ELR (cell line): ENCODE measurements around the gene TECTA.

Experiments used
- DNase-seq: peaks from one replicate; pipeline ENCODE4 v3.0.0-alpha.2; 2015; ENCODE audit warnings: low read depth

Gene TECTA, protein sequence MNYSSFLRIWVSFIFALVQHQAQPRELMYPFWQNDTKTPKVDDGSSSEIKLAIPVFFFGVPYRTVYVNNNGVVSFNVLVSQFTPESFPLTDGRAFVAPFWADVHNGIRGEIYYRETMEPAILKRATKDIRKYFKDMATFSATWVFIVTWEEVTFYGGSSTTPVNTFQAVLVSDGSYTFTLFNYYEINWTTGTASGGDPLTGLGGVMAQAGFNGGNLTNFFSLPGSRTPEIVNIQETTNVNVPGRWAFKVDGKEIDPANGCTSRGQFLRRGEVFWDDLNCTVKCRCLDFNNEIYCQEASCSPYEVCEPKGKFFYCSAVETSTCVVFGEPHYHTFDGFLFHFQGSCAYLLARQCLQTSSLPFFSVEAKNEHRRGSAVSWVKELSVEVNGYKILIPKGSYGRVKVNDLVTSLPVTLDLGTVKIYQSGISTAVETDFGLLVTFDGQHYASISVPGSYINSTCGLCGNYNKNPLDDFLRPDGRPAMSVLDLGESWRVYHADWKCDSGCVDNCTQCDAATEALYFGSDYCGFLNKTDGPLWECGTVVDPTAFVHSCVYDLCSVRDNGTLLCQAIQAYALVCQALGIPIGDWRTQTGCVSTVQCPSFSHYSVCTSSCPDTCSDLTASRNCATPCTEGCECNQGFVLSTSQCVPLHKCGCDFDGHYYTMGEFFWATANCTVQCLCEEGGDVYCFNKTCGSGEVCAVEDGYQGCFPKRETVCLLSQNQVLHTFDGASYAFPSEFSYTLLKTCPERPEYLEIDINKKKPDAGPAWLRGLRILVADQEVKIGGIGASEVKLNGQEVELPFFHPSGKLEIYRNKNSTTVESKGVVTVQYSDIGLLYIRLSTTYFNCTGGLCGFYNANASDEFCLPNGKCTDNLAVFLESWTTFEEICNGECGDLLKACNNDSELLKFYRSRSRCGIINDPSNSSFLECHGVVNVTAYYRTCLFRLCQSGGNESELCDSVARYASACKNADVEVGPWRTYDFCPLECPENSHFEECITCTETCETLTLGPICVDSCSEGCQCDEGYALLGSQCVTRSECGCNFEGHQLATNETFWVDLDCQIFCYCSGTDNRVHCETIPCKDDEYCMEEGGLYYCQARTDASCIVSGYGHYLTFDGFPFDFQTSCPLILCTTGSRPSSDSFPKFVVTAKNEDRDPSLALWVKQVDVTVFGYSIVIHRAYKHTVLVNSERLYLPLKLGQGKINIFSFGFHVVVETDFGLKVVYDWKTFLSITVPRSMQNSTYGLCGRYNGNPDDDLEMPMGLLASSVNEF (N-terminal part only)

DNA sequence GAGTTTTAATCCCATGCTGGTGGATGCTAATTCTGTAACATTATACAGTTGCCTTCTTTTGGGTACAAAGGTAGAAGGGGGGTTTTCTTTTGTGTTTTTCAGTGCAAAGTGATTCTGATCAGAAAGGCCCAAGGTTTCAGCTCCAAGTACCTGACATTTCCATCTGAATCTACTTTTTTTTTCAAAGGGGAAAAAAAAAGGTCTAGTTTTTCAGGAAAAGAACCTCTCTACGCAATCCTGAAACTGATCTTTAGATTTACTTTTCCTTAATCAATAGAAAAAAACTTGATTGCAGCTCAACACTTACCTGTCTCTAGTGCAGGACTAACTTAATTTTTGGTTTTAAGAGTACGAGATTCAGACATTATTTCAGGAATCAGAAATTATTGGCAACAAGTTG is at the start of gene TECTA:
Gene TECTA (plus strand): TSS at position 301 of the 400 bp plus-strand sequence. CDS start 1,423 bp downstream, outside the sequence.
- DNase-seq: no peak

DNA sequence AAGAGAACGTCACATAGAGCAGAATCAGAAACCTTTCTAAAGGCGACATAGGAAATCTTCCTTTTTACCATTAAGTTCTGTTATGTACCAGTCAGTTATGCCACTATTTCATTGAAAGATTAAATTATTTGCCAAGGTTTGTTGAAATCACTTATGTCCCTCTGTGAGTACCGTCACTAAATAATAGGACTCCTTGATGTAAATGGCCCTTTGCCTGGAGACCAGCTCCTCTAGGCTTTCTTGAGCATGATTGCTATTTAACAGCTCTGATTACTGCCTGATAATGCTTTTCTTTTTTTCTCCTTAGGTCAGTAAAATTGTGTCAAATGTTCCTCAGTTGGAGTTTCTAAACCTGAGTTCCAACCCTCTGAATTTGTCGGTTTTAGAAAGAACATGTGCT is 47.8 kb upstream of the TECTA start:
- DNase-seq: no peak

DNA sequence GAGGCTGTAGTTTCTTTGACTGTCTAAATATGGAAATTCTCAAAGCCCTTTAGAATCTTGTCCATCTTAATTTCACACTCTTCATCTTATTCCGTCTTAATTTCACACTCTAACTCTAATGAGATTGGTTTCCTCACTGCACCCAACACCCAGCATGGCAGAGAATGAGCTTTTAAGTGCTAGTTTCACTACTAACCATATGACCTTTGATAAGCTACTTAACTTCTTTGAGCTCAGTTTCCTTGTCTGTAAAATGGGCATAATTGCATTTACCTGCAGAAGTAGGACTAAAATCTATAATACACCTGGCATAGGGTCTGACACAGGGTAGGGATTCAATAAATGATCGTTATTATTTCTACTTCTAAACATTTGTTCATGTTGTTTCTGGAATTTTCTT is 46.8 kb upstream of the TECTA start:
- no peak for DNase-seq

DNA sequence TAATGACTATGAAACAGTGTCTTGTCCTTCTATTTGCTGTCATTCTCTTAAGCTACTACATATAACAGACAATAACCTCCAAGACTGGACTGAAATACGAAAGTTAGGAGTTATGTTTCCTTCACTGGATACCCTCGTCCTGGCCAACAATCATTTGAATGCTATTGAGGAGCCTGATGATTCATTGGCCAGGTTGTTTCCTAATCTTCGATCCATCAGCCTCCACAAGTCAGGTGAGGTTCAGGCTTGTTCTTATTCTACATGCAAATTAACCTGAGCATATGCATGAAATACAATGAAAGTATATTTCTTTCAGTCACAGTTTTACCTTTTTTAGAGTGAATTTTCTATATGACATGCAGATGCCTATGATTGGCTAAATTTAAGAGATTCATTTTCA is 46.0 kb upstream of the TECTA start:
- no peak for DNase-seq

DNA sequence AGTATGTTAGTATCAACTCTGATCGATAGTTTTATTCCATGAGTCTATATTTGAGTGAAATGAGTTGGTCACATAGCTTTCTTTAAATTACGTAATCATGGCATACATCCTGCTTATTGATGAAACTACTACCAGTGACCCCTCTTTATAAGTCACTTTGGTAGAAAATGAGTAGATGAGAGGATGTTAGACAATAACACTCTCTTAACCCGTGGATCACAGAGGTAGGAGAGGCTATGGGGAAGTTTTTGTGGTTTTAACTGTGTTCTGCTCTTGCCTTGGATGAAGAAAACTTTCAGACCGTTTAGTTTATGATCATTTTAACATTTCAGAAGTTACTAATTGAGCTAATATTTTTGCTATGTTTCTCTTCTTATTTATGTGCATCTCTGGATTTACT is 43.1 kb upstream of the TECTA start:
- DNase-seq: no peak

DNA sequence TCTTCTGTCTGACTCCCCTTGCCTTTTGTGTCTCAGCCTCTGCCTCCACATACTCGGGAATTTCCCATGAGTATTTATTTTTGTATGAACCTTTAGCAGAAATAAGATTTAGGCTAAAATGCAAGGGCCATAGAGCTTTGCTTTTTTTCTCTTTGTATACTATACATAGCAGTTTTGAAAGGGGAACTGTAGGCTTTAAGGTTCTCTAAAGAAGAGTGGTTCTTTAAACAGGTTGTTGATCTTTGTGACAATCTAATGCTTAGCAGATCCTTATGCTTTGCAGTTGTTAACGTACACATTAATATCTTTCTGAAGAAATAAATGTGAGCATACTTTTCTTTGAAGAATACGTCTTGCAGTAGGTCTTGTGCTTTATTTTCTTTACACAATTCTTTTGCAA is 42.1 kb upstream of the TECTA start:
- DNase-seq: no peak

DNA sequence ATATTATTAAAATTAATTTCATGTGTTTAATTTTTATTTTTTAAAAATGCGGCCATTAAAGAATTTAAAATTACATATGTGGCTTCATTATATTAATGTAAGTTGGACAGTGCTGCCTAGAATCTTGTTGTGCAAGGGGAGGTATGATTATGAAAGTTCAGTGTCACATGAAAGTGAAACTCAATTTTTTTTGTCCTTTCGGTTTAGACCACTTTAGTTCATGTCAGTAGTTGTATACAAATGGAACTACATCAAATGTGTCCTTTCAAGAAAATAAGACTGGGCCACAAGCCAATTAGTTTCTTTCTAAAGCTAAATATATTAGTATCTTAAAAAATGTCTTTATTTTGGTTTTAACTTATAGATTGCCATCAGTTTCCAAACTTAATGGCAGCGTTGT is 41.4 kb upstream of the TECTA start:
- no peak for DNase-seq

DNA sequence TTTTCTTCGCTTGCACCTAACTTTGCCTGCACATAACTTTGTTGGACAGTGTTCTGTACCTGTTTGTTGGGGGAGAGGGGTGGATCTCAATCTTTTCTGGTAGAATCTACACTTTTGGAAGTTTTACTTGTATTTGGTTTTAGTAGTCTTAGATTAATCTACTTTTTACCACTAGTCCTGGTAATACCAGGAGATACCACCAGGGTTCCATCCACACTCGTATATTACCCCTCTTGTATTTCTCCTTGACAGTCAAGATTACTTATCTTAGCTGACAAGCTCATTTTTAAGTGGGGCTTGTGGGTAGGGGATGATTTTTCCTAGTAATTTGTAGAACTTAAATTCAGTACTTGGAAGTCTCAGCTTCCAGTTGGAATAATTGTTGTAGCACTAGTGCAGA is 37.3 kb upstream of the TECTA start:
- DNase-seq: peak; percentile 27

DNA sequence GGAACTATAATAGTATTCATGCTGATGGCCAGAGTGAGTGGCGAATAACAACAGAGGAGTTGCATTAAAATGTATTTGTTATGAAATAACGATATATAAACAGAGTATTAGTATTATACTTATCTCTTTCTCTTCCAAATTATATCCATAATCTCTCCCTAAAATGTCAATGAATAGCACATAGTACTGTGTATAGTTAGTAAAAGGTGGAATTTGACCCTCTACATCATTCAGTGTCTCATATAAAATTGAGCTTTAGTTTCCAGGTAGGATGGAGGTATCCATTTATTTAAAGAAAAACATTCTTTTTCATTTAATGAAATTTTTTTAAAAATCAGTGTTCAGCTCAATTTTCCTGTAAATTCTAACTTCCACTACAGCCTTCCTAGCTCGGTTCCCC is 34.4 kb upstream of the TECTA start:
- no peak for DNase-seq

DNA sequence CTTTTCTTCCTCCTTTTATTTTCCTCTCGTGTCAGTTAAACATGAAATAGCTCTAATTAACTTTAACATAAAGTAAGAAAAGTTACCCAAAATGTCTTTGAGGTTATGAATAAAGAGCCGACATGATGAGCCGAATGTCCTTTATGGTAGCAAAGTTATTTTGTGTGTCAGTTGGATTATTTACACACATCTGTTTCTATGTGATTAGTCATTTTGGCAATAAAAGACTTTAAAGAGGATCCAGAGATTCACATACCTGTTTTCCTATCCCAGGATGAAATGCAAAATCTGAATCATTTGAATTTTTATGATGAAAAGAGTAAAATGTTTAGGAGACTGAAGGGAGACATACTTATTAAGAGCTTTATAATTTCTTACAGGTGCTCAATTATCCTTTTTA is 34.0 kb upstream of the TECTA start:
- DNase-seq: no peak

DNA sequence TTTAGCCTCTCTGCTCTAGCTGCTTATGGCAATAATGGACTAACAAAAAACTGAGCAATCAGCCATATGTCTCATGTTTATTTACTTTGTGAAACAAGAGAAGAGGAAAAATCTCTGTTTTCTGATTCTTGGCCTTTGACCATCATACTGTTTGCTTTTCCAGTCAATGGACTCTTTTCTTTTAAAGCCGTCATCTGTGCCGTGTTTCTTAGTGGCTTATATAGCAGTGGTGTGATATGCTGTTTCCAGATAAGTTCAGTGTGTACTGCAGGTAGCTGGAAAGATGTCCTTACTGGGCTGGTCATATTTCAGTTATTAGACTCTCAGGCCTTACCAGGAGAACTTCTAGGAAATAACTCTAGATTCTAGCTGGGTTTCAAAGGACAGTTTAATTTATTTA is 33.6 kb upstream of the TECTA start:
- no peak for DNase-seq

DNA sequence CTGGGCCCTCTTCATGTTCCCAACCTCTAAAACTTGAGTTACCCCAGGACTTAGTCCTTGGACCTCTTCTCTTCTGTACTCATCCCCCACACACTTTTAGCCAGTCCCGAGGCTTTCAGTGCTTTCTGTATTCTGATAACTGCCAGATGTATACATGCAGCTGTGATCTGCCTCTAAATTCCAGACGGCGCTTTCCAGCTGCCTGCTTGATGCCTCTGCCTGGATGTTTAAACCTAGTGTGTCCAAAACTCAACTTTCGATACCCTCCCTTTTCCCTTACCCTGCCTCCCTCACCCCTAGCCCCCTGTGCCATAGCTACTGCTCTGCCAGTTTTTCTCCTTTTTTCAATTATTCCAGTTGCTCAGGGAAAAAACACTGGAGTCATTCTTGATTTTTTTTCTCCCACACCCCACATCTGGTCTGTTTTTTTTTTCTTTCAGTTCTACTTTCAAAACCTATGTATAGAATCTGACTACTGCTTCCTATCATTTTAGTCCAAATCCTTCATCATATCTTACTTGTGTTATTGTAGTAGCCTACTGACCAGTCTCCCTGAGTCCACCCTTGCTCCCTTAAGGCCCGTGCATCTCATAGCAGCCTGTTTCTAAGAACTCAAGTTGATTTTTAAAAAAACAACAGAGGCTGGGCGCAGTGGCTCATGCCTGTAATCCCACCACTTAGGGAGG is 32.9 kb upstream of the TECTA start:
- DNase-seq: no peak

DNA sequence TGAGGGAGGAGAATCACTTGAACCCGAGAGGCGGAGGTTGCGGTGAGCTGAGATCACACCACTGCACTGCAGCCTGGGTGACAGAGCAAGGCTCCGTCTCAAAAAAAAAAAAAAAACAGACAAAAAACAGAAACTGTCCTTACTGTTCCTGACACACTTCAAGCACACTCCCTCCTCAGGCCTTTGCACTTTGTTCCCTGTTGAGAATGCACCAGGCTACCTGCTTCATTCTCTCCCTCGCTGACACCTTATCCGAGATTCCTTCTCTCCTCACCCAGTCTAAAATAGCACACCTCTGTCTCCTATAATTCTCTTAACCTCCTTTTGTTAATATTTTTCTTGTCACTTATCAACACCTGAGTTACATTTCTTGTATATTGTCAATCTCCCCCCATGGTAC is 32.3 kb upstream of the TECTA start:
- DNase-seq: no peak

DNA sequence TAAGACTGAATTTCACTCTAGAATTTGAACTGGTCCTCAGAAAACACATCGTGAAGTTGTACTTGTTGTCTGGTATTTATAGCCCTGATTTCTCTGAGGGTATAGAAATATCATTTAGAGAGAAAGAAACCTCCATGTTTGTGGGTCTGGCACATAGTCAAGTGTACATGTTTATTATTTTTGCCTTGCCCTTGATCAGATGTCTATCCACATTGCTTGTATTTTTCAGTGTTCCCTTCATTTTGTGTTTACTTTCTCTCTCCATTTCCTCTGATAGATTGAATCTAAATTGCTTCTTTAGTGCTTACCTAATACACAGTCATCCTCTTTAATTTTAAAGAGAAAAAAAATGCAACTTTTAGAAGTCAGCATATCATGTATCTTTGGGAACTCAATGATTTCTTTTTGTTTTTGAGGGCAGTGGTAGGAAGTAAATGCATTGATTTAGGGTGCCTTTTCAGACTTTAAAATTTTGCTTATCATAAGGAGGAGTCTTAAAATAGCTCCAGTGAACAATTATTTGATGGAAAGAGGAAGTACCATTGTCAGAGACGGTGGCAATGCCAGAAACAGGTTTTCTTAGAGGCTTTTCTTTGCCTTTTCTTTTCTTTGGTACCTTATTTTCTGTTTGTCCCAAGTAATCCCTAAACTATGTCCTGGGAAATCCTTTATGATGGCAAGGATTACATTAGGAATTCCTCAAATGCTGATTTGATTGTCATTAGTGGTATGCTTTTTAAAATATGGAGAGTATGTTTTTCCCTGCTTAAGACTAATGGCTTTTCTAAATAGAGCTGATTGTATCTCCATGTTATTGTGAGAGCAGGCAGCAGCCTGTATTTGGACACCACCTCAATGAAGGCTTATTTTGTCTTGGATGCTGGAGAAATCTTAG is 29.8 kb upstream of the TECTA start:
- DNase-seq: no peak

DNA sequence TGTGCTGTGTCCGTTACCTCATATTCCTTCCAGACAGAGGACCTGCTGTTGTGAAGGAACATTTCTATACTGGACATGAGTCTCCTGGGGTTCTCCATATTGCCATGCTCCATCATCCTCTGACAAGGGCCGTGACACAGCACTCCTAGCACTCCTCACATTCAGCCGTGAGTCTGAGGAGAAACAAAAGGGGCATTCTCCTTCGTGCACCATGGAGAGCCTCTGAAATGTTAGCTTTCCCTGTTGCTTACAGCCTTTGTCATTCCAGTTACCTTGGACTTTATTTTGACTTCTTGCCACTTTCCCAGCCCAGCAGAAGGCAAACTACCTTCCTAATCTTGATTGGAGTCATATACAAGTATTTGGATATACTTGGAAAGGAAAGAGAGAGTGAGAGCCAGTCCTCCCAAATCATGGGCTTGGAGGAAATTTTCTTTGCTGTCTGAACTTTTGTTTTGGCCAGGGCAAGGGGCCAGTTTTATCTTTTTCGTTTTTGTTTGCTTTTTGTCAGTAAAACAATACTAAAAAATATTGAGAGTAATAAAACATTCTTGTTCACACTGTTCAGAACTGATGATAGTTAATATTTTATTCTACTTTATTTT is 29.1 kb upstream of the TECTA start:
- DNase-seq: no peak

DNA sequence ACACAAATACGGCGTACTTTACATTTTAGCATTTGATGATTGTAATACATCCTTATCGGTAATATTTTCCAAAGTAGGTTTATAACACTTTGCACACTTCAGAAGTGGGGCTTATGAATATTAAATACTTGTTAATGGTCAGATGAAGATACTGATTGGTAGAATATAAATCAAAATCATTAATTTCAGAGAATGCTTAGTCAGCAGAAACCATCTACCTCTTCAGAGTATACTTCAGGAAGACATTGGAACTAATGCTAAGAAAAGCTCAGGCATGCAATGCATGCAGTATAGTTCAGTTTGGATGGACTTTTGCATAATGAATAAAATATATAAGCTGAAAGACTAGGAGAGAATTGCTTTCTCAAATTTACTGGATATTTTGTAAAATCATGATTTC is 19.7 kb upstream of the TECTA start:
- no peak for DNase-seq

DNA sequence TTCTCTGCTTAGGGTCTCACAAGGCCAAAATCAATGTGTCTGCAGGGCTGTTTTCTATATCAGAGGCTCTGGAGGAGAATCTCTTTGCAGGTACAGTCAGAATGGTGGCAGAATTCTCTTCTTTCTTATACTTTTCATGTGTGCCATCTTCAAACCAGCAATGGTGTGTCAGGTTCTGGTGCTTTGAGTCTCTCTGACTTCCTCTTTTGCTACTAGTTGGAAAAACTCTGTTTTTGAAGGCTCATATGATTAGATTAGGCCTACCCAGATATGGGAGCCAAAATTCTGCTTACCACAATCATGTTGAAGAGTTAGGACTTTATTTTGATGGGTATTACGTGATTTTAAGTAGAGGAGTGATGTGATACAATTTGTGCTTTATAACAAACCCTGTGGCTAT is 18.8 kb upstream of the TECTA start:
- DNase-seq: no peak

DNA sequence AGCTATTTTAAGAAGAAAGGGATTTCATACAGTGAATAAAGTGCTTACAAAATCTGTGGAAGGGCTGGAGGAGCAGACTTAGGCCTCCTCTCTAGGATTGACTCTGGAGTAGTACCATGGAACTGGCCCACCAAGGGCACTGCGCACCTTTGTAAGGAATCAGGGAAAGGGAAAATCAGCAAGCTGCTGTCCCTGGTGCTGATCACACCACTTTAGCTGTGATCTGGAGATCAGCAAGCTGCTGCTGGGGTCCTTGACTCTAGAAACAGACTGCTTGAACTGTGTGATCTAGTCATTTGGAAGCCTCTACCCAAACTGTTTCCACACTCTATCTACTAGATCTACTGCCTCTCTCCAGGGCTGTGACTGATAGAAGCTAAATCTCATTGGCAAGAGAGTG is 18.4 kb upstream of the TECTA start:
- peak; percentile 4 for DNase-seq

DNA sequence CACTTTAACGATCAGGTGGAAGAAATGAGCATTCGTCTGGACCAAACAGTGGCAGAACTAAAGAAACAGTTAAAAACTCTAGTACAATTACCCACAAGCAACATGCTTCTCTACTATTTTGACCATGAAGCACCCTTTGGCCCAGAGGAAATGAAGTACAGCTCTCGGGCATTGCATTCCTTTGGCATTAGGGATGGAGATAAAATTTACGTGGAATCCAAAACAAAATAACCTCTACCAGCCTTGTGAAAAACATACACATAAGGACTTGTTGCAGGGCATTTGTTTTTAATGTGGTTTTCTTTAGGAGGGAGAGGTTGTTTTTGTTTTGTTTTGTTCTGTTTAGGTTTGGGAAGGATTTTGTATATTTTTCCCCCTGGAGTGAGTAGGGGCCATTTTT is 14.2 kb upstream of the TECTA start:
- no peak for DNase-seq

DNA sequence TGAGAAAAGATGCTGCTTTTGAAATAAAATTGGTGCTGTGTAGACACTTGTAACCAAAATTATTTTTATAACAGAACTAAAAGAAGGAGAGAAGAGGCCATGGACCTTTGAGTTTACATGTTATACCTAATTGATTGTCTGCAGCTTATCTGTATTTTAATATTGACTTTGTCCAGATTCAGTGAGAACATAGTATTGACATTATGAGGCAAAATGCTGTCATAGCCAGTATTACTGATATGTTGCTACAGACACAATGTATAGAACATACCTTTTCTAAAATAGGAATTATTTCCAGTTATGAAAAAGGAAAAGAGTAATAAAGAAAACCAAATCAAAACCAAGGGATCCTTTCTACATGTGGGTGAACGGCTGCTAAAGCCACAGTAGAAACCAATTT is 11.5 kb upstream of the TECTA start:
- DNase-seq: no peak
